Measurements from ENCODE around the gene FALEC. TPM values are rescaled to one million over a fixed set of nuclear protein-coding genes. Genes with fewer than 3 reads are reported as not detected.

Gene FALEC
- total RNA-seq, 1 donor from 2014 or later = not detected

- no peak for DNase-seq (ENCODE audit: low spot score)
Observed at GRCh38 chr1:150511985-150512660, 3.4 kb upstream of the FALEC start.

- peak; percentile 46 for DNase-seq (ENCODE audit: low spot score)
Observed at GRCh38 chr1:150512846-150513245, 2.7 kb upstream of the FALEC start.

- DNase-seq (ENCODE audit: low spot score) = peak; percentile 48
Observed at GRCh38 chr1:150513351-150513791, 2.2 kb upstream of the FALEC start.

GRCh38 chr1:150514260-150514659, 1.3 kb upstream of the FALEC start:
- DNase-seq (ENCODE audit: low spot score) = no peak

- DNase-seq (ENCODE audit: low spot score) = no peak
Observed at GRCh38 chr1:150514913-150515327, 632 bp upstream of the FALEC start.

- peak; percentile 22 for DNase-seq (ENCODE audit: low spot score)
Observed at GRCh38 chr1:150516050-150516591, 569 bp downstream of the FALEC start.

GRCh38 chr1:150516616-150517015, 1.1 kb downstream of the FALEC start:
- DNase-seq (ENCODE audit: low spot score) = no peak

- DNase-seq (ENCODE audit: low spot score) = no peak
Observed at GRCh38 chr1:150521196-150521968, 5.8 kb downstream of the FALEC start.

- DNase-seq (ENCODE audit: low spot score) = no peak
Observed at GRCh38 chr1:150525348-150525747, 9.8 kb downstream of the FALEC start.

GRCh38 chr1:150528196-150528595, 12.6 kb downstream of the FALEC start:
- no peak for DNase-seq (ENCODE audit: low spot score)

GRCh38 chr1:150529017-150529416, 13.5 kb downstream of the FALEC start:
- DNase-seq (ENCODE audit: low spot score) = peak; percentile 33

GRCh38 chr1:150530491-150531159, 15.1 kb downstream of the FALEC start:
- no peak for DNase-seq (ENCODE audit: low spot score)

- DNase-seq (ENCODE audit: low spot score) = no peak
Observed at GRCh38 chr1:150532860-150533259, 17.3 kb downstream of the FALEC start.

- no peak for DNase-seq (ENCODE audit: low spot score)
Observed at GRCh38 chr1:150534002-150534401, 18.4 kb downstream of the FALEC start.

- DNase-seq (ENCODE audit: low spot score) = no peak
Observed at GRCh38 chr1:150535511-150536287, 20.1 kb downstream of the FALEC start.

GRCh38 chr1:150536836-150537731, 21.5 kb downstream of the FALEC start:
- no peak for DNase-seq (ENCODE audit: low spot score)

GRCh38 chr1:150537732-150538684, 22.5 kb downstream of the FALEC start:
- DNase-seq (ENCODE audit: low spot score) = peak; percentile 90

- no peak for DNase-seq (ENCODE audit: low spot score)
Observed at GRCh38 chr1:150543500-150544143, 28.1 kb downstream of the FALEC start.

- DNase-seq (ENCODE audit: low spot score) = no peak
Observed at GRCh38 chr1:150544204-150544603, 28.7 kb downstream of the FALEC start.
